SK-N-MC (cell line): ENCODE data around the gene ZNF274.
"Not testable (repeated sequence)": the region's sequence is repeated elsewhere in the genome, so short reads cannot be mapped to it uniquely, and the experiment has no call there.

Source experiments
- EZH2 ChIP-seq: fragments of 200-600 bp; sonication (generic); IDR thresholded peaks from one replicate; pipeline ENCODE4 v1.6.1; 2017; ENCODE audit warnings: antibody characterized with exemption
- FOXP2 ChIP-seq: optimal IDR thresholded peaks from 2 replicates; pipeline ENCODE3; 2011; ENCODE audit warnings: mild to moderate bottlenecking, moderate library complexity; ENCODE audit not compliant: insufficient read depth; ENCODE audit errors: extremely low read length, control extremely low read depth
- POLR2AphosphoS5 ChIP-seq: IDR thresholded peaks from 2 replicates; pipeline ENCODE4 v1.6.1; 2012; ENCODE audit warnings: mild to moderate bottlenecking, low read depth, low read length, borderline replicate concordance

GRCh38 chr19:58147475-58147874 is 35.4 kb upstream of the ZNF274 start:
- not testable (repeated sequence) for TF ChIP-seq POLR2AphosphoS5, EZH2, FOXP2
